Activated T-cell treated with anti-CD3 and anti-CD28 coated beads for 24 hours (primary cell): Measurements from ENCODE around the gene ALDH1B1.

Experiments used
- DNase-seq: peaks from one replicate; pipeline ENCODE4 v3.0.0-alpha.2; 2020; ENCODE audit warnings: low read depth

The ALDH1B1 gene

GRCh38 chr9:38392235-38393127, at the start of gene ALDH1B1:
ALDH1B1 (plus strand) TSS chr9:38392702; CDS start chr9:38395749, 3,047 bp downstream.
- DNase-seq, result peak; percentile 60

GRCh38 chr9:38343037-38343436, 49.5 kb upstream of the ALDH1B1 start:
- no peak for DNase-seq

DNA sequence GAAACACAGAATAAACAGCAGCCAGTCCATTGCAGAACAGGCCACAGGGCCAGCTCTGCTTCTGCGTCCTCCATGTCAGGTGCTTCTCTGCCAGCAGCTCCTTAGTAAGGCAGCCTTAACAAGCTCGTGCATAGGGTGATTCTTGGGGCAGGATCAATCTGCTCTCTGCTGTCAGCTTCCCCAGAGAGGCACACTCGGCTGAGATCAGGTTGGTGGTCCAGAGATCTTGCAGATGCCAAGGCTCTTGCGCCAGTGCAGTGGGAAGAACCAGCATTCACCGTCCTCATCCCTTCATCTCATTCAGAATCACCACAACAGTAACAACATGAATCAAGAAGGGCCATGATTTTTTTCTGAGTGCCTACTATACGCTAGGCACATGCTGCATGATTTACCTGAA, 49.0 kb upstream of the ALDH1B1 start:
- DNase-seq, result no peak

GRCh38 chr9:38344566-38345324, 47.8 kb upstream of the ALDH1B1 start:
- no peak for DNase-seq

GRCh38 chr9:38345851-38346755, 46.4 kb upstream of the ALDH1B1 start:
- DNase-seq, result no peak

DNA sequence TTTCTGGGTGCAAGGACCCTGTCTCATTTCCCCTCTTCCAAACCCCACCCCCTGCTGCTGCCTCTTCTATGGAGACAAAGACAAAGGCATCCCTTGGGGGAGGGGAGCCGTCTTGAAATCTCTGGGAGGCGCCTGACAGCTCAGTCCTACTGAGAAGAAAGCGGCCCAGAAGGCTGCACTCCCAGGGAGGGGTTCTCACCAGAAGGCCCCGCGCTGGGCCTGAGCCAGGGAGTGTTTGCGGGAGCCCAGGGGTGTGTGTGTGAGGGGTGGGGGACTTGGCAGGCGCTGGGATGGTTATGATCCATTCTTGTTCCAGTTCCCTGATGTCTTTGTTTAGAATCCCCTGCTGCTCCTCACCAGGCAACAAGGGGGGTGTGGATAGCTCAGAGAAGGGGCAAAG, 45.7 kb upstream of the ALDH1B1 start:
- no peak for DNase-seq

GRCh38 chr9:38347271-38347671, 45.2 kb upstream of the ALDH1B1 start:
- DNase-seq, result no peak

DNA sequence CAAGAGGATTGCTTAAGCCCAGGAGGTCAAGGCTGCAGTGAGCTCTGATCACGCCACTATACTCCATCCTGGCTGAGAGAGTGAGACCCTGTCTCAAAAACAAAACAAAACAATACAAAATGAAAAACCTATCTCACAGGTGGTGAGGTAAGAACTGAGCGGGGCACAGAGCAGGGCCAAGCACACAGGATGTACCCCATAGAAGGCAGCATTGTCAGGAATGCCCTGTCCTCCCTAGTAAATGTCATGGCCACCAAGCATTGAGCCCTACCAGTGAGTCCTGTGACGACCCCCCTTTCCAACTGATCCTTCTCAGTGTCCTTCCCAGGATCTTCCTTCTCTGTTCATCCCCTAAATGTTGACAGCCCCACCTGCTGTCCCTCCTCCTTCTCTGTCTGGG, 44.6 kb upstream of the ALDH1B1 start:
- no peak for DNase-seq

DNA sequence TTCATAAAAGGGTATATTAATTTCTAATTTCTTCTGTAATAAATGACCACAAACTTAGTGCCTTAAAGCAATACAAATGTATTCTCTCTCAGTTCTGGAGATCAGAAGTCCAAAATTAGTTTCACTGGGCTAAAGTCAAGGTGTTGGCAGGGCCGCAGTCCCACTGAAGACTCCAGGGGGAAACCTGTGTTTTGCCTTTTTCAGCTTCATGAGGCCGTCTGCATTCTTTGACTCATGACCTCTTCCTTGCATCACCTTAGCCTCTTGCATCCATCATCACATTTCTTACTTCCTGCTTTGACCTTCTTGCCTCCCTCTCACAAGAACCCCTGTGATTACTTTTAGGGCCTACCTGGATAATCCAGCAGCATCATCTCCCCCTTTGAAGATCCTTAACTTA, 42.0 kb upstream of the ALDH1B1 start:
- no peak for DNase-seq

GRCh38 chr9:38352530-38353328, 39.8 kb upstream of the ALDH1B1 start:
- no peak for DNase-seq

DNA sequence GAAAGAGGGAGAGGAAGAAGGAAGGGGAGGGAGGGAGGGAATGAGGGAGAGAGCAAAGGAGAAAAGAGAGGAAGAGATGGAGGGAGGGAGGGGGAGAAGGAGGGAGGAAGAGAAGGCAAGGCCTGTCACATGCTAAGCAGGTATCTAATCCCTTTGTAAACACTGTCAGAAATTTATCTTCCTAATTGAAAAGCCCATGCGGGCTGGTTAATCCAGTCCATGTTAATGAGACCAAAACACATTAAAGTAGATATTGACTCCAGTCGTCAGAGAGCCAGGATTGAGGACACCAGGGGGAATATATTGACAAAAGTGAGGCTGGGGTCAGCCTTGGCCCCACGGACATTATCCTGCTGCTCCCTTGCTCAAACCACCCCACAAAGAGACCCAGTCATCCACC, 37.4 kb upstream of the ALDH1B1 start:
- DNase-seq, result no peak

DNA sequence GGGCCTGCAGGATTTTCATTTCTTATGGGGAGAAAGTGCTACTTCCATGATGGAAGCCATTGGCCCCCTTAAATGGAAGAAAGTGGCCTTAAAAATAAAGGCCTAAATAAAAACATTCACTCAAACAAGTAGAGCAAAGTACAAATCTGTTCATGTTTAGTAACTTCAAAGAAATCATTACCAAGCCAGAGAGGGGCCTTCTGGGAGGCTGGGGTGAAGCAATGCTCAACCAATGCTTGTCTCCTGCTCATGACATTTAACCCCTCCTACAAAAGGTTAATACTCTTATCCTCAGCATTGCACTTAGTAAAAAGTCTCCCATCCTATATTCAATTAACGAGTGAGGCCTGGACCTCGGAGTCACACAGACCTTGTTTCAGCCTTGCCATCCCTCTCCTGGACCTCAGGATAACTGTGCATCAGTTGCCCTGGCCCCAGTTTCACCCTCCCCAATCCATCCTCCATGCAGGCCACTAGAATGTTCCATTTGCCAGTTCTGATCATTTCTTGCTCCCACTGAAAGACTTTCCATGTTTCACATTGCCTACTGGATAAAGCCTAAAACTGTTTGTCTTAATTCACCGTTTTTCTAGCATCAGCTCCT, 36.9 kb upstream of the ALDH1B1 start:
- no peak for DNase-seq

DNA sequence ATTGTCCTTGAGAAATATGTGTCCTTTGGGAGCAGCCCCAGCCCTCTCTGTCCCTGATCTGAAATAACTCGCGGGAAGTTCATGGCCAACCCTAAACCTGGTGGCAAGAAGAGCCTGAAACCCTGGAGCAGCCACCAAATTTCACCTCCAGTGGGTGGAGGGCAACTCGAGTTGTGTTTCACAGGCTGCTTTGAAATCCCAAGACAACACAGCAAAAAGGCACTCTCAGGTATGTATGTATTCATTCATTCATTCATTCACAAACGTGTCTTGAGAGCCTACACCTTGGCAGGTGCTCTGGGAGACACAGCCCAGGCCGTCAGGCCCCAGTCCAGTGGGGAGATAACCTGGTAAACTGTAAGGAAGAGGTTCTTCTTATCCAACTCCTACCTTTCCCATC, 35.7 kb upstream of the ALDH1B1 start:
- no peak for DNase-seq

- DNase-seq, result no peak
Measured at GRCh38 chr9:38357350-38358114, 35.0 kb upstream of the ALDH1B1 start.

GRCh38 chr9:38358390-38359296, 33.9 kb upstream of the ALDH1B1 start:
- DNase-seq, result no peak

GRCh38 chr9:38359297-38359653, 33.2 kb upstream of the ALDH1B1 start:
- DNase-seq, result no peak

DNA sequence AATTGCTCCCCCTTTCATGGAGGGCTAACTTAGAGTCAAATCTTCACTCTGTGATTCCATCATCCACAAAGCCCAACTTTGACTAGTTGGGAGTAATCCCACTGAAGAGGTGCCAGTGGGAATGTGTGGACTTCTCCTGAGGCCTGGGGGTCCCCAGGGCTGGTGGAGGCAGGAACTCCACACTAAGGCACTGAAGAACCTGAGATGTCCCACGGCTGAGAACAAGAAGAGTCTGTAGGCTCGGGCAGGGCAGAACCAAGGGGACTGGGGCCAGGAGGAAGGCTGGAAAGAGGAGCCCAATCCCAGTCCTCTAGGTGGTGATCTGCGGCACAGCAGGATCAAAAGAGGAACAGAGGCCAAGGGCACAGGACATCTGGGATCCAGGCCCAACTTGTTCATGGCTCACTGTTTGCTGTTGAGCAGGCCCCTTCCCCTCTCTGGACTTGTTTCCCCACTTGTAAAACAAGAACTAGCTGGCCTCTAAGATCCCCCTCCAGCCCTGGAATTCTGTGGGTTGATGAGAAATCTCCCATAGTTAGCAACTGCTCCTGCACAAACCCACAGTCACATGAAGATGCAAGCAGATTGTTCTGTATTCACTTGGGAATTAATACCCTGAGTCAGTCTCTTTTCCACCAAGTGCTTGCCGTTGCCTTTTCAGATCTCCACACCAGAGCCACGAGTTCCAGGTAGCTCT, 32.7 kb upstream of the ALDH1B1 start:
- DNase-seq, result no peak

GRCh38 chr9:38360839-38361472, 31.5 kb upstream of the ALDH1B1 start:
- no peak for DNase-seq
